H1 (cell line): Measurements from ENCODE around the gene VGLL4. TPM values are rescaled to one million over a fixed set of nuclear protein-coding genes. Genes with fewer than 3 reads are reported as not detected.

Source experiments
- CTCF ChIA-PET: fragments of 300-600 bp; sonication (Branson Sonifier 250); formaldehyde crosslinking; loops from one replicate; lab custom pipeline; 2021; ENCODE audit not compliant: partially characterized antibody; lab: Charles Lee
- POLR2A ChIA-PET: fragments of 300-600 bp; sonication (Branson Sonifier 250); formaldehyde crosslinking; loops from one replicate; lab custom pipeline; 2021; ENCODE audit warnings: inconsistent platforms; ENCODE audit not compliant: partially characterized antibody; lab: Charles Lee
- DNase-seq, 2 experiments: peaks; one replicate each; pipeline versions ENCODE4 v3.0.0 to v3.0.0-alpha.2; 2010 to 2022; ENCODE audit warnings: low spot score in 2 of 2, low read depth in 1 of 2, mixed read lengths in 1 of 2
- FAIRE-seq: peaks from 2 replicates; lab custom pipeline; 2011; peaks lifted over from hg19 to GRCh38; lab: Jason Lieb, UNC
- H2AFZ ChIP-seq: 2 replicates; pipeline ENCODE4 v1.8.1; 2012; ENCODE audit warnings: low read length, inconsistent platforms
- H2AK5ac ChIP-seq: 2 replicates; pipeline ENCODE4 v1.6.1; 2013; ENCODE audit warnings: low read depth, low read length
- H2BK120ac ChIP-seq: replicated peaks from 2 replicates; pipeline ENCODE3; 2013; ENCODE audit warnings: low read depth, low read length, inconsistent platforms
- H2BK12ac ChIP-seq: 2 replicates; pipeline ENCODE4 v1.6.1; 2013; ENCODE audit warnings: low read depth, low read length
- H2BK15ac ChIP-seq: 2 replicates; pipeline ENCODE4 v1.6.1; 2013; ENCODE audit warnings: low read length
- H2BK20ac ChIP-seq: 2 replicates; pipeline ENCODE4 v1.6.1; 2013; ENCODE audit warnings: low read length
- H2BK5ac ChIP-seq: 2 replicates; pipeline ENCODE4 v1.6.1; 2013; ENCODE audit warnings: low read depth, low read length
- H3K14ac ChIP-seq: 2 replicates; pipeline ENCODE4 v1.6.1; 2013; ENCODE audit warnings: inconsistent platforms; ENCODE audit not compliant: insufficient read length
- H3K18ac ChIP-seq: 2 replicates; pipeline ENCODE4 v1.6.1; 2013; ENCODE audit warnings: low read length; ENCODE audit errors: extremely low read depth
- H3K23ac ChIP-seq: 2 replicates; pipeline ENCODE4 v1.6.1; 2013; ENCODE audit warnings: inconsistent platforms; ENCODE audit not compliant: insufficient read length
- H3K23me2 ChIP-seq: 2 replicates; pipeline ENCODE4 v1.6.1; 2013; ENCODE audit warnings: low read depth, low read length
- H3K27ac ChIP-seq: 2 replicates; pipeline ENCODE4 v1.6.1; 2011; ENCODE audit warnings: low read depth, low read length, inconsistent platforms
- H3K27me3 ChIP-seq, 4 experiments: replicated peaks in 1 of 4; 1 replicate in 1 of 4; 2 replicates in 3 of 4; pipeline versions ENCODE4 v1.6.1 to v1.8.1; 2011 to 2013; ENCODE audit warnings: low read length in 3 of 4, mild to moderate bottlenecking in 3 of 4, inconsistent platforms in 2 of 4, mixed read lengths in 2 of 4, moderate library complexity in 1 of 4; ENCODE audit not compliant: control insufficient read depth in 3 of 4, insufficient read depth in 3 of 4; ENCODE audit errors: extremely low read depth in 1 of 4
- H3K36me3 ChIP-seq, 4 experiments: 2 replicates each; pipeline versions ENCODE4 v1.6.1 to v1.8.1; 2011 to 2013; ENCODE audit warnings: mild to moderate bottlenecking in 4 of 4, low read length in 3 of 4, moderate library complexity in 2 of 4, control low read depth in 1 of 4, inconsistent platforms in 1 of 4; ENCODE audit not compliant: insufficient read depth in 4 of 4, control insufficient read depth in 2 of 4
- H3K4ac ChIP-seq: replicated peaks from 2 replicates; pipeline ENCODE3; 2013; ENCODE audit warnings: low read length, low read depth, mixed read lengths, inconsistent platforms; ENCODE audit not compliant: insufficient read length
- H3K4me1 ChIP-seq, 4 experiments: replicated peaks in 1 of 4; 1 replicate in 1 of 4; 2 replicates in 3 of 4; pipeline versions ENCODE4 v1.6.1 to v1.8.1; 2011 to 2013; ENCODE audit warnings: low read length in 3 of 4, inconsistent platforms in 2 of 4, mixed read lengths in 1 of 4; ENCODE audit not compliant: insufficient read depth in 4 of 4, control insufficient read depth in 3 of 4
- H3K4me2 ChIP-seq, 2 experiments: 2 replicates each; pipeline versions ENCODE4 v1.6.1 to v1.8.1; 2011 to 2013; ENCODE audit warnings: low read depth in 2 of 2, low read length in 2 of 2, control low read depth in 1 of 2, inconsistent platforms in 1 of 2, mild to moderate bottlenecking in 1 of 2; ENCODE audit not compliant: insufficient read depth in 1 of 2
- H3K4me3 ChIP-seq, 4 experiments: fragments of 200-600, 300-600 bp in 1 of 4; sonication (generic), shearing (Covaris generic), sonication (Bioruptor Twin) in 1 of 4; 2 replicates each; pipeline versions ENCODE4 v1.5.1 to v1.8.1; 2011 to 2016; ENCODE audit warnings: low read length in 4 of 4, low read depth in 3 of 4, control low read depth in 2 of 4, inconsistent platforms in 2 of 4, mild to moderate bottlenecking in 2 of 4, mixed read lengths in 1 of 4, moderate library complexity in 1 of 4; ENCODE audit not compliant: insufficient read depth in 2 of 4; ENCODE audit errors: extremely low read depth in 1 of 4
- H3K56ac ChIP-seq: replicated peaks from 2 replicates; pipeline ENCODE3; 2013; ENCODE audit warnings: low read depth, mild to moderate bottlenecking, mixed read lengths, low read length, inconsistent platforms; ENCODE audit not compliant: insufficient read length
- H3K79me1 ChIP-seq: 2 replicates; pipeline ENCODE4 v1.6.1; 2013; ENCODE audit warnings: low read depth, low read length, control low read depth
- H3K79me2 ChIP-seq, 2 experiments: 2 replicates each; pipeline versions ENCODE4 v1.6.1 to v1.8.1; 2012 to 2013; ENCODE audit warnings: low read length in 2 of 2, mild to moderate bottlenecking in 2 of 2, inconsistent platforms in 1 of 2; ENCODE audit not compliant: insufficient read depth in 2 of 2, control insufficient read depth in 1 of 2
- H3K9ac ChIP-seq, 4 experiments: replicated peaks in 1 of 4; 1 replicate in 1 of 4; 2 replicates in 3 of 4; pipeline versions ENCODE4 v1.6.1 to v1.8.1; 2011 to 2013; ENCODE audit warnings: low read depth in 3 of 4, low read length in 3 of 4, control low read depth in 2 of 4, mild to moderate bottlenecking in 2 of 4, moderate library complexity in 2 of 4, inconsistent platforms in 1 of 4; ENCODE audit errors: extremely low read depth in 1 of 4
- H3K9me3 ChIP-seq, 2 experiments: 2 replicates each; pipeline versions ENCODE4 v1.6.1 to v1.8.1; 2012 to 2013; ENCODE audit warnings: mild to moderate bottlenecking in 2 of 2, moderate library complexity in 2 of 2, control low read depth in 1 of 2, inconsistent platforms in 1 of 2, low read depth in 1 of 2, low read length in 1 of 2, mixed read lengths in 1 of 2; ENCODE audit not compliant: insufficient read depth in 2 of 2
- H4K20me1 ChIP-seq, 2 experiments: replicated peaks in 1 of 2; 2 replicates each; pipeline versions ENCODE3 to v1.8.1; 2011 to 2013; ENCODE audit warnings: inconsistent platforms in 2 of 2, low read length in 2 of 2, mild to moderate bottlenecking in 1 of 2; ENCODE audit not compliant: insufficient read depth in 2 of 2, control insufficient read depth in 1 of 2
- H4K5ac ChIP-seq: 2 replicates; pipeline ENCODE4 v1.6.1; 2013; ENCODE audit warnings: low read length, low read depth, mixed read lengths, inconsistent platforms; ENCODE audit not compliant: insufficient read length
- H4K8ac ChIP-seq: 2 replicates; pipeline ENCODE4 v1.8.0; 2013; ENCODE audit warnings: mild to moderate bottlenecking, moderate library complexity, low read length, inconsistent platforms; ENCODE audit not compliant: insufficient read depth; ENCODE audit errors: extremely low read depth
- H4K91ac ChIP-seq: replicated peaks from 2 replicates; pipeline ENCODE3; 2013; ENCODE audit warnings: low read length, mixed read lengths, inconsistent platforms; ENCODE audit not compliant: insufficient read length
- CHD2 ChIP-seq: IDR thresholded peaks from 2 replicates; pipeline ENCODE4 v1.6.1; 2012; ENCODE audit warnings: low read length, improper control_type of control experiment
- CREB1 ChIP-seq: IDR thresholded peaks from 2 replicates; pipeline ENCODE4 v1.6.1; 2012; ENCODE audit warnings: inconsistent platforms
- EP300 ChIP-seq, 2 experiments: IDR thresholded peaks; 1 replicate in 1 of 2; 2 replicates in 1 of 2; pipeline ENCODE4 v1.6.1; 2011 to 2012; ENCODE audit warnings: low read depth in 2 of 2, low read length in 2 of 2, mild to moderate bottlenecking in 2 of 2, borderline replicate concordance in 1 of 2, inconsistent platforms in 1 of 2, moderate library complexity in 1 of 2
- JUND ChIP-seq: IDR thresholded peaks from 2 replicates; pipeline ENCODE4 v1.6.1; 2011; ENCODE audit warnings: mild to moderate bottlenecking, improper control_type of control experiment, low read length
- KDM1A ChIP-seq: fragments of 200-600, 300-600 bp; sonication (generic); IDR thresholded peaks from 2 replicates; pipeline ENCODE4 v1.7.1; 2016; ENCODE audit warnings: mild to moderate bottlenecking, low read length, borderline replicate concordance
- KDM5A ChIP-seq: fragments of 200-600 bp; IDR thresholded peaks from 2 replicates; pipeline ENCODE4 v1.7.1; 2012; ENCODE audit warnings: mild to moderate bottlenecking, low read length, inconsistent platforms, mixed read lengths
- RXRA ChIP-seq: IDR thresholded peaks from 2 replicates; pipeline ENCODE4 v1.6.1; 2011; ENCODE audit warnings: low read depth, mild to moderate bottlenecking, low read length, moderate library complexity; ENCODE audit not compliant: insufficient read depth
- SIN3A ChIP-seq, 2 experiments: IDR thresholded peaks in 1 of 2; conservative IDR thresholded peaks in 1 of 2; 2 replicates each; pipeline ENCODE4 v1.6.1; 2011 to 2012; ENCODE audit warnings: low read length in 2 of 2, improper control_type of control experiment in 1 of 2, low read depth in 1 of 2, mild to moderate bottlenecking in 1 of 2
- TAF1 ChIP-seq: IDR thresholded peaks from 2 replicates; pipeline ENCODE4 v1.6.1; 2011; ENCODE audit warnings: mild to moderate bottlenecking, low read depth, low read length
- TCF12 ChIP-seq: IDR thresholded peaks from 2 replicates; pipeline ENCODE4 v1.6.1; 2011; ENCODE audit warnings: low read depth, mild to moderate bottlenecking, low read length
- WGBS, 2 experiments: shearing (Covaris generic) in 1 of 2; methylation state at CpG; one replicate each; pipeline versions ENCODE4 v1.1.6 to v1.1.7; 2013 to 2015; ENCODE audit warnings: low lambda C conversion rate in 2 of 2, mixed read lengths in 2 of 2, inconsistent platforms in 1 of 2, low coverage in 1 of 2, missing lambda C conversion rate in 1 of 2; ENCODE audit not compliant: insufficient replicate concordance in 2 of 2, insufficient coverage in 1 of 2, insufficient read length in 1 of 2; ENCODE audit errors: extremely low coverage in 1 of 2, missing lambda C conversion rate in 1 of 2; 5-methylcytosine and 5-hydroxymethylcytosine counted together
- polyA plus RNA-seq, 7 experiments: library from polyadenylated mRNA; depleted of rRNA in 3 of 7; stranded (reverse) in 5 of 7; unstranded in 2 of 7; fragments of >200 nt in 5 of 7; fragments of 200-250 nt in 2 of 7; gene quantifications; 1 replicate in 5 of 7; 2 replicates in 1 of 7; 4 replicates in 1 of 7; pipeline versions ENCODE4 v1.2.1 to v1.2.3, GENCODE V29; 2011 to 2013; ENCODE audit warnings: missing spikeins in 2 of 7, mixed read lengths in 2 of 7
- total RNA-seq: library from RNA; stranded (reverse); fragmentation: NEBNext Ultra II Directional; extraction: Animal tissue kit (Norgen Biotek cat#: 25700); gene quantifications from 2 replicates; pipeline ENCODE4 v1.2.1, GENCODE V29; 2021

The VGLL4 gene
- total and polyA plus RNA-seq, 2 of the 8 experiments (the other 6 are each of a cell fraction or from before 2014, with no cell fraction given) = 45.1 to 50.0 TPM

- H3K9ac ChIP-seq = no peak overlapping the region
- ChIA-PET POLR2A (interaction anchor here (1.0 to 1.5 kb wide), 2 partner anchors 17 to 74 kb away, joined by 3 to 4 read pairs; partner anchors contain the start of gene VGLL4), CTCF (interaction anchor here (0.7 to 3.0 kb wide), 9 partner anchors 9 to 326 kb away, joined by 3 to 9 read pairs (median 4); no protein-coding TSS in a partner anchor)
- DNase-seq (no peak), FAIRE-seq (no peak)
- no peak overlapping the region for H3K27ac ChIP-seq
- H2BK5ac ChIP-seq = no peak overlapping the region
- no peak overlapping the region for H2BK20ac ChIP-seq
- no peak overlapping the region for H4K5ac ChIP-seq
- H3K27me3 ChIP-seq = no peaks in the 10 kb centered on the region
- no peaks in the 10 kb centered on the region for H3K9me3 ChIP-seq
- H2BK120ac ChIP-seq = no peak overlapping the region
- H4K8ac ChIP-seq = no peak overlapping the region
- no peaks in the 10 kb centered on the region for H3K79me2 ChIP-seq
- H3K79me1 ChIP-seq = peaks cover 8% of the 10 kb centered on the region
- no peak overlapping the region for H3K14ac ChIP-seq
- peaks cover 0 to 4% (median 1%) of the 10 kb centered on the region in 4 experiments; a peak in 3 of 7 replicates for H3K4me1 ChIP-seq
- H3K23ac ChIP-seq = no peak overlapping the region
- H2BK15ac ChIP-seq = no peak overlapping the region
- H3K4ac ChIP-seq = no peak overlapping the region
- H3K4me3 ChIP-seq = no peak overlapping the region
- 70% methylated on average over 7 of the region's 7 CpGs; no CpG with 5 or more reads in 1 of the 2 experiments for WGBS, 2 experiments
- H2AK5ac ChIP-seq = no peak overlapping the region
- no peak overlapping the region for H2AFZ ChIP-seq
- no peak overlapping the region for H3K4me2 ChIP-seq
- no peaks in the 10 kb centered on the region for H3K36me3 ChIP-seq
- H3K18ac ChIP-seq = no peak overlapping the region
- H3K23me2 ChIP-seq = no peaks in the 10 kb centered on the region
- H3K56ac ChIP-seq = no peak overlapping the region
- no peaks in the 10 kb centered on the region for H4K20me1 ChIP-seq
- H2BK12ac ChIP-seq = no peak overlapping the region
- no peak overlapping the region for H4K91ac ChIP-seq
- TF ChIP-seq JUND (no peak), RXRA (no peak), KDM1A (no peak), CREB1 (no peak), KDM5A (no peak), TCF12 (no peak), EP300 (IDR thresholded peaks at IDR 0.05; ENCODE audit: borderline replicate concordance in 1 of 2, low read depth in 2 of 2, low read length in 2 of 2) (no peak), SIN3A (conservative IDR thresholded peaks at IDR 0.05 in 1 of 2, IDR thresholded peaks at IDR 0.05 in 1 of 2; ENCODE audit: low read depth in 1 of 2, low read length in 2 of 2) (no peak), TAF1 (no peak), CHD2 (no peak)
These were observed 17.4 kb upstream of the VGLL4 start for GRCh38 chr3:11661052-11661656.
